SU-DHL-6 (cell line): Measurements from ENCODE around the gene CCDC181.

Experiments used
- EZH2phosphoT487 ChIP-seq: fragments of 200-600 bp; sonication (generic), shearing (Covaris generic); conservative IDR thresholded peaks from 2 replicates; pipeline ENCODE4 v1.6.1; 2018; ENCODE audit warnings: mild to moderate bottlenecking, antibody characterized with exemption, low read length, moderate library complexity, mixed read lengths
- TF ChIP-seq, protein P1 (sequence below): fragments of 200-600 bp; sonication (generic); IDR thresholded peaks from one replicate; pipeline ENCODE4 v1.5.1; 2017; ENCODE audit warnings: antibody characterized with exemption, mild to moderate bottlenecking, low read length, moderate library complexity; ENCODE audit not compliant: insufficient read depth, poor library complexity, severe bottlenecking

DNA sequence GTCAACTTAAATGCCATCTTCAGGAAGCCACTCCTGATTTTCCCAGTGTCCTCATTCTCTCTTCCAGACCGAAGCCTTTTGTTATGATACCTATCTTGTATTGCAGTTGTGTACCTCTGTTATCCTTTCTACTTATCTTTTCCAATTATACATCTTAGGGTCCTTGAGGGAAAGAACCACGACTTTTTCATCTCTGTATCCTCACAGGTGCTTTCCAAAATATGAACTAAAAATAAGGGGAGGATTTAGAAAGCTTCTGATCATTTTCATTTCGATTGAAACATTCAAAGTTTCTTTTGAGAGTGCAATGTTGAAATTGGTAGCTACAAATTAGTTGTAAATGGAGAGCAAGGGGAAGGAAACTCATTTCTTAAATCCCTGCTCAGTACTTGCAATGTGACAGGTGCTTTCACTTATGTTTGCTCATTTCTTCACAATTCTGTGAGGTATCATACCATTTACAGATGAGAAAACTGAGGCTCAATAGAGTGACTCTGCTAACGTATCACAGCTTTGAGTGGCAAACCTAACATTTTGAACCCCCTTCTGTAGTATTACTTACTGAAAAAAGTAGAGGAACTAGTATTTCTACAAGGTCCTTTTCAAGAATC, 34.2 kb upstream of the CCDC181 start:
- TF ChIP-seq, protein P1, sequence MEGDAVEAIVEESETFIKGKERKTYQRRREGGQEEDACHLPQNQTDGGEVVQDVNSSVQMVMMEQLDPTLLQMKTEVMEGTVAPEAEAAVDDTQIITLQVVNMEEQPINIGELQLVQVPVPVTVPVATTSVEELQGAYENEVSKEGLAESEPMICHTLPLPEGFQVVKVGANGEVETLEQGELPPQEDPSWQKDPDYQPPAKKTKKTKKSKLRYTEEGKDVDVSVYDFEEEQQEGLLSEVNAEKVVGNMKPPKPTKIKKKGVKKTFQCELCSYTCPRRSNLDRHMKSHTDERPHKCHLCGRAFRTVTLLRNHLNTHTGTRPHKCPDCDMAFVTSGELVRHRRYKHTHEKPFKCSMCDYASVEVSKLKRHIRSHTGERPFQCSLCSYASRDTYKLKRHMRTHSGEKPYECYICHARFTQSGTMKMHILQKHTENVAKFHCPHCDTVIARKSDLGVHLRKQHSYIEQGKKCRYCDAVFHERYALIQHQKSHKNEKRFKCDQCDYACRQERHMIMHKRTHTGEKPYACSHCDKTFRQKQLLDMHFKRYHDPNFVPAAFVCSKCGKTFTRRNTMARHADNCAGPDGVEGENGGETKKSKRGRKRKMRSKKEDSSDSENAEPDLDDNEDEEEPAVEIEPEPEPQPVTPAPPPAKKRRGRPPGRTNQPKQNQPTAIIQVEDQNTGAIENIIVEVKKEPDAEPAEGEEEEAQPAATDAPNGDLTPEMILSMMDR, result no peak
- TF ChIP-seq EZH2phosphoT487, result no peak
